K562 (cell line): ENCODE data around the gene ZKSCAN3. TPM values are rescaled to one million over a fixed set of nuclear protein-coding genes. Genes with fewer than 3 reads are reported as not detected.

ENCODE experiments used
- BRD4 ChIP-seq: fragments of 200-600 bp; sonication (generic); IDR thresholded peaks from 2 replicates; pipeline ENCODE4 v1.6.1; 2017; ENCODE audit warnings: inconsistent platforms
- CREM ChIP-seq: IDR thresholded peaks from 2 replicates; pipeline ENCODE4 v1.6.1; 2014; ENCODE audit warnings: antibody characterized with exemption, low read depth
- CTCF ChIP-seq, 3 experiments: IDR thresholded peaks in 2 of 3; conservative IDR thresholded peaks in 1 of 3; 2 replicates each; pipeline ENCODE4 v1.5.1; 2011 to 2012; ENCODE audit warnings: low read length in 3 of 3, mild to moderate bottlenecking in 3 of 3, control low read depth in 2 of 3, improper control_type of control experiment in 1 of 3, inconsistent platforms in 1 of 3, low read depth in 1 of 3, mixed read lengths in 1 of 3, moderate library complexity in 1 of 3; ENCODE audit not compliant: insufficient read depth in 2 of 3
- HMGXB4 ChIP-seq: sonication (generic); formaldehyde crosslinking; IDR thresholded peaks from 2 replicates; pipeline ENCODE4 v1.8.1; 2023; ENCODE audit warnings: mild to moderate bottlenecking, missing genetic modification reagents
- IRF2 ChIP-seq: sonication (generic); formaldehyde crosslinking; IDR thresholded peaks from 2 replicates; pipeline ENCODE4 v1.8.1; 2022; ENCODE audit warnings: mild to moderate bottlenecking, missing genetic modification reagents
- KDM4B ChIP-seq, 2 experiments: fragments of 450-650 bp in 1 of 2; sonication (generic) in 1 of 2; IDR thresholded peaks; 2 replicates each; pipeline ENCODE4 v1.6.1; 2016 to 2017; ENCODE audit warnings: borderline replicate concordance in 2 of 2, antibody characterized with exemption in 1 of 2, low read depth in 1 of 2, mild to moderate bottlenecking in 1 of 2
- L3MBTL2 ChIP-seq: fragments of 450-650 bp; IDR thresholded peaks from 2 replicates; pipeline ENCODE4 v1.6.1; 2016; ENCODE audit warnings: mild to moderate bottlenecking, moderate library complexity
- NR2C1 ChIP-seq, 2 experiments: fragments of 450-650 bp; IDR thresholded peaks; 2 replicates each; pipeline ENCODE4 v1.6.1; 2017; ENCODE audit warnings: mild to moderate bottlenecking in 2 of 2, antibody characterized with exemption in 1 of 2, inconsistent platforms in 1 of 2, missing compliant biosample characterization in 1 of 2, missing genetic modification characterization in 1 of 2
- PURB ChIP-seq: sonication (generic); formaldehyde crosslinking; IDR thresholded peaks from 2 replicates; pipeline ENCODE4 v1.9.0; 2021; ENCODE audit warnings: low read depth, mild to moderate bottlenecking, missing genetic modification reagents
- SMARCE1 ChIP-seq: fragments of 450-650 bp; IDR thresholded peaks from 2 replicates; pipeline ENCODE4 v1.7.1; 2016; ENCODE audit warnings: mild to moderate bottlenecking
- STAT6 ChIP-seq: sonication (generic); formaldehyde crosslinking; IDR thresholded peaks from 2 replicates; pipeline ENCODE4 v1.8.1; 2023; ENCODE audit warnings: mild to moderate bottlenecking, missing genetic modification reagents
- TEAD4 ChIP-seq, 2 experiments: sonication (generic) in 1 of 2; formaldehyde crosslinking in 1 of 2; IDR thresholded peaks; 2 replicates each; pipeline versions ENCODE4 v1.6.1 to v1.8.0; 2012 to 2022; ENCODE audit warnings: borderline replicate concordance in 1 of 2, inconsistent platforms in 1 of 2, low read length in 1 of 2, mild to moderate bottlenecking in 1 of 2, missing genetic modification reagents in 1 of 2
- USF2 ChIP-seq: sonication (generic); formaldehyde crosslinking; IDR thresholded peaks from 2 replicates; pipeline ENCODE4 v1.5.0; 2020; ENCODE audit warnings: missing genetic modification reagents
- XRCC5 ChIP-seq: fragments of 200-400 bp; formaldehyde crosslinking; IDR thresholded peaks from 2 replicates; pipeline ENCODE4 v1.6.1; 2017; ENCODE audit warnings: low read depth, mild to moderate bottlenecking, low read length
- ZBED1 ChIP-seq: IDR thresholded peaks from 2 replicates; pipeline ENCODE4 v1.6.1; 2014
- ZNF280B ChIP-seq: fragments of 250-450 bp; sonication (Bioruptor Pico); IDR thresholded peaks from 2 replicates; pipeline ENCODE4 v1.5.1; 2021; ENCODE audit warnings: mild to moderate bottlenecking
- polyA plus RNA-seq, 8 experiments: library from polyadenylated mRNA; depleted of rRNA in 4 of 8; stranded (reverse) in 5 of 8; unstranded in 3 of 8; fragments of >200 nt; fragmentation: Nextera tagmentation in 2 of 8; fragmentation: Illumina TruSeq in 1 of 8; extraction: Ambion mirVana in 2 of 8; extraction: Trizol in 1 of 8; gene quantifications; 2 replicates each; pipeline versions ENCODE4 v1.2.1 to v1.2.3, GENCODE V29; 2011 to 2014; ENCODE audit warnings: inconsistent platforms in 1 of 8, missing spikeins in 1 of 8
- total RNA-seq, 7 experiments: library from RNA; depleted of rRNA in 6 of 7; stranded (reverse); fragments of >200 nt in 6 of 7; fragmentation: Illumina TruSeq in 2 of 7; extraction: Trizol in 2 of 7; gene quantifications; 2 replicates each; pipeline versions ENCODE4 v1.2.1 to v1.2.3, GENCODE V29; 2011 to 2021; ENCODE audit warnings: low replicate concordance in 1 of 7

Gene ZKSCAN3
- total and polyA plus RNA-seq, 9 of the 15 experiments (the other 6 are each of a cell fraction or from before 2014, with no cell fraction given), result 3.0 to 12.4 (median 10.2) TPM

- TF ChIP-seq ZNF280B, result peak; percentile 76; the same call in 1 of the 2 replicates
- TF ChIP-seq CTCF (IDR thresholded peaks at IDR 0.05 in 2 of 3, conservative IDR thresholded peaks at IDR 0.05 in 1 of 3; ENCODE audit: insufficient read depth in 2 of 3, low read depth in 1 of 3, low read length in 3 of 3), result no peak
- no peak for TF ChIP-seq PURB (CRISPR knock-in tag)
- no peak for TF ChIP-seq USF2 (CRISPR knock-in tag)
- TF ChIP-seq TEAD4 (IDR thresholded peaks at IDR 0.05; ENCODE audit: low read length), result peak; percentile 60
- no peak for TF ChIP-seq TEAD4 (CRISPR knock-in tag; IDR thresholded peaks at IDR 0.05; ENCODE audit: borderline replicate concordance)
- TF ChIP-seq HMGXB4, result no peak
- no peak for TF ChIP-seq ZBED1
- TF ChIP-seq XRCC5, result no peak
- no peak for TF ChIP-seq CREM
- peak; percentile 51 for TF ChIP-seq SMARCE1
- no peak for TF ChIP-seq STAT6 (CRISPR knock-in tag)
- TF ChIP-seq L3MBTL2, result peak; percentile 75
- TF ChIP-seq KDM4B (IDR thresholded peaks at IDR 0.05; ENCODE audit: borderline replicate concordance in 2 of 2, low read depth in 1 of 2), result 0 out of 4 replicates have a peak, but pooled peaks of 1 of the 2 experiments have one; percentile 54
- no peak for TF ChIP-seq NR2C1 (IDR thresholded peaks at IDR 0.05)
- peak; percentile 97 for TF ChIP-seq NR2C1 (tag; IDR thresholded peaks at IDR 0.05)
- TF ChIP-seq BRD4, result no peak
- no peak for TF ChIP-seq IRF2
Measured at GRCh38 chr6:28353981-28354676, 4.4 kb downstream of the ZKSCAN3 start (continued).
